CD4-positive, alpha-beta T cell (primary cell): ENCODE data around the gene DSCAML1. TPM values are rescaled to one million over a fixed set of nuclear protein-coding genes. Genes with fewer than 3 reads are reported as not detected.

ENCODE experiments used
- ATAC-seq: fragments of 200-7000 bp; cut with Tn5 transposase; one replicate; pipeline ENCODE4 v1.10.0; 2022; ENCODE audit warnings: mild to moderate bottlenecking; ENCODE audit not compliant: poor library complexity
- CTCF ChIA-PET: fragments of 350-600 bp; sonication (Branson Sonifier 250); formaldehyde crosslinking; loops from one replicate; lab custom pipeline; 2021; ENCODE audit warnings: antibody characterized with exemption, inconsistent platforms; lab: Charles Lee
- POLR2A ChIA-PET: fragments of 350-600 bp; sonication (Branson Sonifier 250); formaldehyde crosslinking; loops from one replicate; lab custom pipeline; 2021; ENCODE audit warnings: antibody characterized with exemption, inconsistent platforms; lab: Charles Lee
- DNase-seq, 14 experiments: peaks; one replicate each; pipeline ENCODE4 v3.0.0-alpha.2; 2013 to 2020; ENCODE audit warnings: mixed read lengths in 2 of 14
- H3K27ac ChIP-seq, 2 donors: one replicate each; pipeline versions ENCODE4 v1.5.1 to v1.7.0; 2013; ENCODE audit warnings: low read length in 2 of 2, low read depth in 1 of 2, mild to moderate bottlenecking in 1 of 2
- H3K27me3 ChIP-seq, 2 experiments: 1 replicate in 1 of 2; 2 replicates in 1 of 2; pipeline versions ENCODE4 v1.6.1 to v1.7.0; 2013; ENCODE audit warnings: low read length in 2 of 2, control low read depth in 1 of 2, mild to moderate bottlenecking in 1 of 2, moderate library complexity in 1 of 2; ENCODE audit not compliant: insufficient read depth in 2 of 2, control insufficient read depth in 1 of 2
- H3K36me3 ChIP-seq: one replicate; pipeline ENCODE4 v1.6.1; 2013; ENCODE audit warnings: low read length, control low read depth; ENCODE audit not compliant: insufficient read depth
- H3K4me1 ChIP-seq: one replicate; pipeline ENCODE4 v1.6.1; 2013; ENCODE audit warnings: low read length, control low read depth; ENCODE audit not compliant: insufficient read depth
- H3K4me3 ChIP-seq: one replicate; pipeline ENCODE4 v1.5.1; 2013; ENCODE audit warnings: mild to moderate bottlenecking, low read length, moderate library complexity
- H3K9me3 ChIP-seq, 2 experiments: 1 replicate in 1 of 2; 2 replicates in 1 of 2; pipeline versions ENCODE4 v1.6.1 to v1.7.0; 2013; ENCODE audit warnings: low read length in 2 of 2, mild to moderate bottlenecking in 2 of 2, control low read depth in 1 of 2, moderate library complexity in 1 of 2; ENCODE audit not compliant: control insufficient read depth in 1 of 2, insufficient read depth in 1 of 2
- H3K27ac Mint-ChIP-seq: one replicate; pipeline ENCODE4 v1.8.0; 2020; ENCODE audit warnings: mixed read lengths
- H3K27me3 Mint-ChIP-seq: one replicate; pipeline ENCODE4 v1.8.0; 2021; ENCODE audit warnings: mixed read lengths
- H3K36me3 Mint-ChIP-seq: one replicate; pipeline ENCODE4 v1.8.0; 2021; ENCODE audit warnings: low read depth, mixed read lengths
- H3K4me1 Mint-ChIP-seq: one replicate; pipeline ENCODE4 v1.8.0; 2021; ENCODE audit warnings: low read depth, mixed read lengths
- H3K4me3 Mint-ChIP-seq: one replicate; pipeline ENCODE4 v1.8.0; 2020; ENCODE audit warnings: mild to moderate bottlenecking, mixed read lengths
- H3K9me3 Mint-ChIP-seq: one replicate; pipeline ENCODE4 v1.8.0; 2020; ENCODE audit warnings: mixed read lengths
- CTCF ChIP-seq: fragments of 200-600 bp; IDR thresholded peaks from one replicate; pipeline ENCODE4 v1.8.0; 2022; ENCODE audit warnings: antibody characterized with exemption, mild to moderate bottlenecking
- intact Hi-C, 2 experiments: fragments of 100-400 bp; cut with DNase I in 1 of 2; cut with micrococcal nuclease in 1 of 2; formaldehyde crosslinking; loops; one replicate each; pipeline versions ENCODE4 v1.15.1 to v1.9.0; 2023 to 2025; cut with DNase I, micrococcal nuclease
- total RNA-seq, 174 experiments: library from RNA in 2 of 174; stranded (reverse) in 2 of 174; gene quantifications; one replicate each; pipeline ENCODE4 v1.2.3 and lab custom pipeline; 2021 to 2026

DSCAML1 gene
- total RNA-seq, 2 experiments from 2014 or later: 0.22 to 0.61 TPM

- no peaks in the 10 kb centered on the region for H3K9me3 Mint-ChIP-seq
- H3K36me3 Mint-ChIP-seq: no peaks in the 10 kb centered on the region
- POLR2A ChIA-PET: interaction anchor here (1.0 to 1.9 kb wide), 6 partner anchors 7 to 229 kb away, joined by 4 to 6 read pairs (median 5); partner anchors contain the start of gene IL10RA
- H3K4me3 ChIP-seq: no peak overlapping the region
- H3K27me3 Mint-ChIP-seq: no peaks in the 10 kb centered on the region
- no peak overlapping the region for H3K4me3 Mint-ChIP-seq
- H3K27ac Mint-ChIP-seq: peak overlapping the region; percentile 50
- H3K27me3 ChIP-seq: no peaks in the 10 kb centered on the region
- H3K36me3 ChIP-seq: no peaks in the 10 kb centered on the region
- peaks cover 57% of the 10 kb centered on the region for H3K4me1 ChIP-seq
- H3K9me3 ChIP-seq: no peaks in the 10 kb centered on the region
- H3K4me1 Mint-ChIP-seq: peaks cover 50% of the 10 kb centered on the region
- TF ChIP-seq CTCF: peak; percentile 73
- DNase-seq (peak in 12 of 14 experiments; percentile 37 to 73 (median 51)), ATAC-seq (peak; percentile 57)
- CTCF ChIA-PET: interaction anchor here (1.1 to 3.5 kb wide), 7 partner anchors 14 to 231 kb away, joined by 3 to 21 read pairs (median 7); no protein-coding TSS in a partner anchor
- no peak overlapping the region for H3K27ac ChIP-seq
- intact Hi-C loops: loop anchor here (1.0 to 5.0 kb wide), 3 partner anchors 125 to 231 kb away; no protein-coding TSS in a partner anchor
Measured at GRCh38 chr11:117822074-117823033, 25.3 kb upstream of the DSCAML1 start.

- DNase-seq (no peak), ATAC-seq (no peak)
- H3K36me3 ChIP-seq: no peaks in the 10 kb centered on the region
- Mint-ChIP-seq H3K27me3 (no peaks in the 10 kb centered on the region), H3K4me3 (no peak overlapping the region), H3K27ac (no peak overlapping the region), H3K4me1 (peaks cover 46% of the 10 kb centered on the region), H3K9me3 (no peaks in the 10 kb centered on the region), H3K36me3 (no peaks in the 10 kb centered on the region)
- H3K4me1 ChIP-seq: peaks cover 65% of the 10 kb centered on the region
- ChIA-PET CTCF (interaction anchor here (1.0 to 3.5 kb wide), 2 partner anchors 13 to 232 kb away, joined by 3 to 21 read pairs; no protein-coding TSS in a partner anchor), POLR2A (no interaction called here)
- H3K4me3 ChIP-seq: no peak overlapping the region
- H3K27ac ChIP-seq: no peak overlapping the region
- intact Hi-C loops: loop anchor here in 1 of 2 experiments (5.0 kb wide), 1 partner anchor 131 kb away; no protein-coding TSS in a partner anchor
- no peak for TF ChIP-seq CTCF
- H3K9me3 ChIP-seq: no peaks in the 10 kb centered on the region
- H3K27me3 ChIP-seq: no peaks in the 10 kb centered on the region
Measured at GRCh38 chr11:117821431-117821830, 24.4 kb upstream of the DSCAML1 start.

GRCh38 chr11:117820516-117820915 lies 23.5 kb upstream of the DSCAML1 start:
- no peak overlapping the region for H3K4me3 ChIP-seq
- no peak for ATAC-seq
- H3K27ac Mint-ChIP-seq: no peak overlapping the region
- ChIA-PET CTCF (no interaction called here), POLR2A (no interaction called here)
- no peaks in the 10 kb centered on the region for H3K36me3 ChIP-seq
- no peaks in the 10 kb centered on the region for H3K27me3 ChIP-seq
- H3K4me1 Mint-ChIP-seq: peaks cover 46% of the 10 kb centered on the region
- no peaks in the 10 kb centered on the region for H3K36me3 Mint-ChIP-seq
- no peaks in the 10 kb centered on the region for H3K9me3 ChIP-seq
- DNase-seq: no peak
- no peaks in the 10 kb centered on the region for H3K27me3 Mint-ChIP-seq
- intact Hi-C loops: loop anchor here in 1 of 2 experiments (5.0 kb wide), 1 partner anchor 132 kb away; no protein-coding TSS in a partner anchor
- no peaks in the 10 kb centered on the region for H3K9me3 Mint-ChIP-seq
- H3K4me3 Mint-ChIP-seq: no peak overlapping the region
- H3K4me1 ChIP-seq: peaks cover 74% of the 10 kb centered on the region
- no peak overlapping the region for H3K27ac ChIP-seq
- no peak for TF ChIP-seq CTCF
